Colon (tissue), 2 donors: ENCODE measurements around the gene ABCG1.

Source experiments
- FAIRE-seq: peaks from 2 replicates; lab custom pipeline; 2012; peaks lifted over from hg19 to GRCh38; lab: Jason Lieb, UNC
- donor health status: control.
- donor health status: control.

The ABCG1 gene

DNA sequence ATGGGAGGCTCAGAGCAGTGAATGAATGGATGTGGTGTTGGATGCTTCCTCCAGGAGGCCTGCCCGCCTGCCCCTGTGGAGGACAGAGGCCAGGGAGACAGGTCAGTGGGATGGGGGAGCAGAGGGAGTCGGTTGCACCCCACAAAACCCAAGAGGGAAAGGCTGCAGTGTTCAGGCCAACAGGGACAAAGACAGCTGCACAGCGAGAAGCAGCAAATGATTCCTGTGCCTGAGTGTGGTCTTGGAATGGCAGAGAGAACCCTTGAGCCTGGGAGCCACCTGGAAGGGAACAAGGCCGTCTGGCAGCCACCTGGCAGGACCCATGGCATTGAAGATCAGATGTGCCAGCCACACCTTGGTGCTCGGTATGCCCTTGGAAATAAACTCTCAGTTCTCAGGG is 88.2 kb downstream of the ABCG1 start:
- no peak for FAIRE-seq

DNA sequence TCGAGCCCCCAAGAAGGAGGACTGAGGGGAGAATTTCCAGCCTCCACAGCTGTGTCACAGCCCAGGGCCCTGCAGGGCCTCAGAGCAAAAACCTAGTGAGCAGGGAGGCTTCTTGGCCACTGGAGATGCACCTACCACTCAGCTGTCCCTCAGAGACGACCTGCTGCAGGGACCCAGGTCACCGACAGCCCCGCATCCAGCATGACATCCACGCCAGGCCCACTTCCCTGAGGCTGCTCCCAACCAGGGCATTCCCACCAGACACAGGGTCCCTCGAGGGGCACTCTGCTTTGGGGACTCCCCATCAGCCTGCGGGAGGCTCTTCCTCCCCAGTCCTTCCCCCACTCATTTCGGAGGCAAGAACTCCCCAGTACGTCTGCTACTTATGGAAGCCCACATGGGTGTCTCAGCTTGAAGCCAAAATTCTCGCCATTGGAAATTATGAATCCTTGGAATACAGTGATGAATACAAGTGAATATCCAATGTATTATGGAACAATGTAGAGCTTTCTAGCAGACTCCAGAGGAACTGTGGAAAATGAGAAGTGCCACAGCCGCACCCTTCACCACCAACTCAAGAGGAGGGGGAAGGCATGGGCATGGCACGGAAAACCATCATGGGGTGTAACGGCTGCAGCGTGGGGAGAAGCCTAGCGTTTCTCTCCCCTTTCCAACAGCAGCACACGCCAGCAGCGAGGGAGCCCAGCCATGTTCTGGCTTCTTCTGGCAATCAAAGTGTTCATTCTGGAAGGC is 89.4 kb downstream of the ABCG1 start:
- no peak for FAIRE-seq

DNA sequence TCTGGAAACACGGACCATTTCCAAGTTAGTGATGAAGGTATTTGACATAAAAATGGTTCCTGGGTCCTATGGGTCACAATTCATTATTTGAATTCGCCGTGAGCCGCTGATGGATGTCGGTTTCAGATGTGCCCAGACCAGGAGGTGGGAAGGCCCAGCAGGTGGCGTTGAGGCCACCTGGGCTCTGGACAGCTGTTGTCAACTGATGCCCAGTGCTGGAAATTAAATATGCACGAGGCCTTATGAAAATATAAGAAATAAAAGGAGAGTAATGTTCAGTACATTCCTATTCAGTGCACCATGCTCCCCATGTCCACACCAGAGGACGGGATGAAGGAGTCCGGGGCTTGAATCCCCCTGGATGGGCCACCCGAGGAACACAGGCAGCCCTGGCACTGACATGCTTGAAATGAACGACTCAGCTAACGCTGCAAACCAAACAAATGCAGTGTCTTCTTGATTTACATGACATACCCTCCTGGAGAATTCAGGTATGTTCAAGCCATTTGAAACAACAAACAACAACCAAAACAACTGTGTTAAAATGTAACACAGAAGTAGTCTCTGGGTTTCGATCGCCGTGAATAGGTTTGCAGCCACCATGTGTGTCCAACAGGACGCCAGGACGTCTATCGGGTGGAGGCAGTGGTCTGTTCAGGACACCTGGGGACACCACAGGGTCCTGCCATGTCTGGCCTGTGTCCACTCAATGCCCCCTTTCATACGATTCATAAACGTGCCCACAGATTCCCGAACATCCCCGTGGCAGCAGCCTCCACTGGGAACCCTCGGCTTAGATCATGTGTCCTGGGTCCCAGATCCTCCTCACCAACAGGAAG is 90.2 kb downstream of the ABCG1 start:
- no peak for FAIRE-seq

DNA sequence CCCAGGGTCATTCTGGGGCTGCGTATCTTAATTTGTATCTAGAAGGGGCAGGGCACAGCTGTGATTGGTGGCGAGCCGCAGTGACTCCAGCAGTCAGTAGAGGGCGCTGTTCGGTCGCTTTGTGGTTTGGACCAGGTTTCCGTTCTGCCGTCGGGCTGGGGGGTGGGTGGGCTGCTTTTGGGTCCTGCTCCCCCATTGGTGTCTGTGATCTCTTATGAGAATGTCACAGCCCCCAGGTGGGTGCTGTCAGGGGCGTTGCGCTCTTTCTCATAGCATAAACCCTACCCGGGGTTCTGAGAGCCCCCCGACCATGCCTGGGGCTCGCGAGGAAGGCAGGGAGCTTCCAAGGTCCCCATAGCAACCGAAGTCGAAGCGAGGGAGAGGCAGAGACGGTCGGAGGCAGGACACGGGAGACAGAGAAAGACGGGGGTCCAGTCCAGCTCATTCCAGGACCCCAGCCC is 90.8 kb downstream of the ABCG1 start:
- FAIRE-seq = no peak

DNA sequence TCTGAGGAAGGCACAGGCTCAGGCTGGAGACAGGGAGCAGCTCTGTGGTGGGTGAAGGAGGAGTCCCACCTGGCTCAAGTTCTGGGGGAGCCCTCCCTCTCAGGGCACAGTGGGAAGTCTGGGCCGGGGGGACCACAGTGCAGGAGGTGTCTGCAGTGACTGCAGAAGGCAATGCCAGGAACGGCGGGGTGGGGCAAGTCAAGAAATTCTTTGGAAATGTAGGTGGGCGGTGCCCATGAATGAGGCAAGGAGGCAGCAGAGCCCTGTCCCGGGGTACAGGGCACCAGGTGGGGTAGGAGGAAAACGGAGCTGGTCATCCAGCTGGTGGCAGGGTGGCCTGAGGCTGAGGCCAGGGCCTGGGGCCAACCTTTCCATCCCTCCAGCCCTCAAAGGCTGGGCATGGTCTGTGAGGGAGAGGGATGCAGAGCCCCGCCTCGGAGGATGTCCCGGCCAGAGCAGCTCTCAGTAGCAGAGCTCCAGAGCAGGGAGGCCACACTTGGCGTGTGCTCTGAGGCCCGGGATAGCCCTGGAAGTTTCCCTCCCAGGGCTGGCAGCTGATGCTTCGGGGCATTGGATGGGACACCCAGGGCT is 91.6 kb downstream of the ABCG1 start:
- no peak for FAIRE-seq

DNA sequence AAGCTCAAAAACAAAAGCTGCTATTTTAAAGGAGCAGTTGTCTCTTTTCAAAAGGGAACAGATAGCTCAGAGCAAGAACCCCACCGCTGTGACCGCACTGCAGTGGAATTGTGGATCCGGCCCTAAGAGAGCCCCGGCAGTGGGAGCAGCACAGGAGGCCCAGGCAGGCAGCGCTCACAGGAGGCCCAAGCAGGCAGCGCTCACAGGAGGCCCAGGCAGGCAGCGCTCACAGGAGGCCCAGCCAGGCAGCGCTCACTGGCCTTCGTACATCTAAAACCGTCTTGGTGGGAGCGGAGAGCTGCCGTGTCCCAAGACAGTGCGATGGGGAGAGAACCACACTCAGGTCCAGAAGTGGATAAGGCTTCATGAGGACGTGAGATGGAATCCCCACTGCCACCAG is 92.2 kb downstream of the ABCG1 start:
- FAIRE-seq = no peak

DNA sequence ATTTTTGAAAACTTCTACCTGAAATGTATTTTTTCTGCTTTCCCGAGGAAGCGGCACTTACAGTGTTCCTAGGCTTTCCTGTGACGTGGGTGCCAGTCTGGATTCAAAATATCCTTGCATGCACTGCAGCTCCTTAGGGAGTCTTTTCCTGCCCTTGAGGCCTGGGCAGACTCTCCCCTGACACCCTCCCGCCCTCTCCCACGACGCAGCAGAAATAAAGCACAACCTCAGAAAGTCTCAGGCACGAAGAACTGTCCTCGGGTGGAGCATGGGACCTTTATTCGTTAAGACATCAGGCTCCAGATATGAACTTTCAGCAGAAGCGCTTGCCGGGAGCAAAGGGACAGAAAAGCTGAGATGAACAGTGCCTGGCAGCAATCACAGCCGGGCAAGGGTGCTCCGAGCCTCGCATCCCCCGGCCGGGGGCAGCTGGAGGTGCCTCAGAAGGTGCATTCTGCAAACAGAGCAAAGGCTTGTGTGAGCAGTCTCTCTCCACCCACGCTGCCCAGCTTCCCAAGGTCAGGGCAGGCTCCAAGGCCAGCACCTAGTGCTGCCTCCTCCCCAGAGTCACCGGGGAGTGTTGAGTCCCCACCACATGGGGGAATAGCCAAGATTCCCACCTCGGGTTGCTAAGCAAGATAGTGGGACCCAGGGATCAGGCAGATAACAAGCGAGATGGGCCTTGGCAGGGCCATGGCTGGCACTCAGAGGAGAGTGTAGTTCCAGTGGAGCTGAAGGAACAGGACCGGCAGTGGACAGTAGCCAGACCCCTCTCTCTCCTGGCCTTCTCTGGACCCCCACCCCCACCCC is 93.1 kb downstream of the ABCG1 start:
- FAIRE-seq = no peak

DNA sequence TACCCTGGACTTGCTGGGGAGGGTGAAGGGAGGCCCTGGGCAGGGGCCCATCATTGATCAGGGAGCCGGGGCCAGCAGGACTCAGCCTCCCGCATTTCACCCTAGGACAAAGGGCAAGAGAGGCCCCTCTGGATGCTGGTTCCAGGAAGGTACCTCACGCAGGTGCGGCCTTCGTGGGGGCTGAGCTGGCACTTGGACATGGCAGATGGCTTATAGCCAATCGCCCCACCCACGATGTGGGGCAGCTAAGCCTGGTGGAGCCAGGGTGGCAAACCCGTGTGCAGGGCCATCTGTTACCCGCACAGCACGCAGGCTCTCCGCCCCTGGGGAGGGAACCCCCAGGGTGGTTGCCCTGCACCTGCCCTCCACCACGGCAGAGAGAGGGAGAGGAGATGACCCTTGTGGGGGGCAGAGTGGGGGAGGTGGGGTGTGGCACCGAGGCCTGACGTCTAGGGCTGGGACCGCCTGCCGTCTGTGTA is 93.7 kb downstream of the ABCG1 start:
- FAIRE-seq = no peak

DNA sequence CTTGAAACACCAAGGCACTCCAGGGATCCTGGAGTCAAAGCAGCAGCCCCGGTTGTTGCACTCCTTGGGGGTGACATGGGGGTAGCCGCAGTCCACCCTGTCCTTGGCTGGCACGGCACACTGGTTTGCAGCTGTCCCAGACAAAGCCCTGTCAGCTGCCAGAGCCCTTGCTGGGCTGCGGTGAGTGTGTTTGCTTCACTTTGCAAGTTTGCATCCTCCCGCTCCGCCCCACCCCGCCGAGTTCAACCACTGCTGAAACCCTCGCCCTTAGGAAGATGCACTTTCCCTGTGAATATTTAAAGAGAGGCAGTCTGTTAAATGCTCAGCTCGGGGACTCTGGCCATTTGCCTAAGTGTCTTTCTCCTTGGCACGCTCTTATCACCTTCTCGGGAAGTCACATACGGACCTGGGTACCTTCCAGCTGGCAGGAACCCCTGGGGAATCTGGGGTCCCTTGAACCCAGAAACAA is 94.6 kb downstream of the ABCG1 start:
- FAIRE-seq = no peak

DNA sequence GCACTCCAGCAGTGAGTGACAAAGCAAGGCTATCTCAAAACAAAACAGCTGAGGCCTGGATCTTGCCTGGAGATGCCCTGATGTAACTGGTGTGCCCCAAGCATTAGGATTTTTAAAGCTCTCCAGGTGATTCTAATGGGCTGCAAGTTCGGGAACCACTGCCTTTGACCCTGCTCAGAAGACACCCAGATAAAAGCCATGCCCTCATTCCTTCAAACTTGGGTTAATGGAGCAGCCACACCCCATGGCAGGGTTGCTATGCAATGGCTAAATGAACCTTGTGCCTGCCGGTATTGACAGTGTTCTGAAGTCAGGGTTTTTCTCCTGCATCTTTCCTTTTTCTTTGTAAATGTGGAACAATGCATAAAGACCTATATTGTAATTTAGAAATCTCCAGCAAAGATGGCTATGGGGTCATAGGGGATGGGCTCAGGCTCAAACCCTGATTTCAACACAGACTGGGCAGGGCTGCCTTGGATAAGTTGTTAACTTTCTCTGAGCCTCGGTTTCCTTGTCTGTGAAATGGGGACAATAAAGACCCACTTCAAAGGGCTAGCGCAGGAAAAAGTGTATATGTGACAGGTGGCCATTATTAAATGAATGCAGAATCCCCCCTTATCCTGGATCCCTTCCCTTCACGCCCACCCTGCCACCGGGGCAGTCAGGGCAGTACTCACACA is 95.8 kb downstream of the ABCG1 start:
- no peak for FAIRE-seq

DNA sequence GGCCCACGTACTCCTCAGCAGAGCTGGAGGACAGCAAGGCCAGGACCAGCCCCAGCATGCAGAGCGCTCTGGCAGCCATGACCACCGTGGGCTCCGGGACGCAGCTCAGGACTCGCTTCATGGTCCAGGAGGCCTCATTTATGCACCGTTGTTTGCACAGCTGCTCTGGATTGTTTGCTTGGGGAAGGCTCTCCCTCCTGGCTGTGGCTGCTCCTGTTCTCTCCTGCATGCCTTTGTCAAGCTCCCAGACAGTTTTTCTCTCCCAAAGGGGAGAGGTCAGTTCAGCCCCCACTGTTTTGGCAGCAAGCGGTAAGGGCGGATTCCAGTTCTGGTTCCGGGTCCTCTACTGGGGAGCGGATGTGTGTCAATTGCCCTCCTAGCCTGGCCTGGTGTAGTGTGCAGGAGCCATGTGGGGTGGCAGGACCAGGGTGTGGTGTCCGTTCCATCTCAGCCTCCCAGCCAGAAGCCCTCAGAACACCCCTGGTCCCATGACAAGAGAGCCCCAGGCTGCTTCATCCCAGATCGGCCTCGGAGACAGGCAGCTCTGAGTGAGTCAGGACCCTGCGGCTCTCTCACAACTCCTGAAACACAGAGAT is 96.5 kb downstream of the ABCG1 start, which contains the start of gene TFF3:
TFF3 (minus strand) TSS at position 114 of the 596 bp plus-strand sequence; CDS start at position 79, 35 bp downstream.
- no peak for FAIRE-seq

DNA sequence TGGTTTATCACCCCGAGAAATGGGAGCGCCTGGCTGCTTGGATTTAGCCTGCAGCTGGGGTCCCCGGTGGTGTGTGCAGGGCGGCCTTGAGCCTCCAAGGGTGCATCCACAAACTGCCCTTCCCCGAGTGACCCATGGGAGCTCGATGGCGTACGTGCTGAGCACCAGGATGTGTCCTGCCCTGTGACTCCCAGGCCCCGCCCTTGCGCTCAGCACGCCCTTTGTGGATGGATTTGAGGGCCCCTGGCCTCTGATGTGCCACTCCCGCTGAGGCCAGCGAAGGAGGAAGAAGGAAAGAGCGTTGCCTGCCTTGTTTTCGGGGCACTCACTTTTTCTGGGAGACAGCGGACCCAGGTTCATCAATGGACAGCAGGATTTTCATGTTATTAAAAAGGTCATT is 98.0 kb downstream of the ABCG1 start:
- no peak for FAIRE-seq

DNA sequence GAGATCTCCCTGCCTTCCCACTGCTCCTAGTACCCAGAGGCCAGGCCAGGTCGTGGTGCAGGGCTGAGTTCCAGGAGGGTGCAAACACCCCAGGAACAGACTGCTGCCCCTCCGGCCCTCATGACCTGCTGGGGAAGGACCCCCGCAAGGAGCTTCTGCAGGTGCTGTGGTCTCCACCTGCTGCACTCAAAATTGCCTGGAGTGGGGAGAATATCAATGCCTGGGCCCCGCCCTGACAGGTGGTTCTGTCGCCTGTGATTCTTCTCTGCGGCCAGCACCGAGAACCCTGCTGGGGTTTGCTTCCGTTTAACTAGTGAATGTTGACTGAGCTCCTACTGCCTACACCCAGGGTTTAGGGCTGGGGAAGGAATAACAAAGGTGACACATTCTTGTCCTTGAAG is 98.4 kb downstream of the ABCG1 start:
- FAIRE-seq = no peak

DNA sequence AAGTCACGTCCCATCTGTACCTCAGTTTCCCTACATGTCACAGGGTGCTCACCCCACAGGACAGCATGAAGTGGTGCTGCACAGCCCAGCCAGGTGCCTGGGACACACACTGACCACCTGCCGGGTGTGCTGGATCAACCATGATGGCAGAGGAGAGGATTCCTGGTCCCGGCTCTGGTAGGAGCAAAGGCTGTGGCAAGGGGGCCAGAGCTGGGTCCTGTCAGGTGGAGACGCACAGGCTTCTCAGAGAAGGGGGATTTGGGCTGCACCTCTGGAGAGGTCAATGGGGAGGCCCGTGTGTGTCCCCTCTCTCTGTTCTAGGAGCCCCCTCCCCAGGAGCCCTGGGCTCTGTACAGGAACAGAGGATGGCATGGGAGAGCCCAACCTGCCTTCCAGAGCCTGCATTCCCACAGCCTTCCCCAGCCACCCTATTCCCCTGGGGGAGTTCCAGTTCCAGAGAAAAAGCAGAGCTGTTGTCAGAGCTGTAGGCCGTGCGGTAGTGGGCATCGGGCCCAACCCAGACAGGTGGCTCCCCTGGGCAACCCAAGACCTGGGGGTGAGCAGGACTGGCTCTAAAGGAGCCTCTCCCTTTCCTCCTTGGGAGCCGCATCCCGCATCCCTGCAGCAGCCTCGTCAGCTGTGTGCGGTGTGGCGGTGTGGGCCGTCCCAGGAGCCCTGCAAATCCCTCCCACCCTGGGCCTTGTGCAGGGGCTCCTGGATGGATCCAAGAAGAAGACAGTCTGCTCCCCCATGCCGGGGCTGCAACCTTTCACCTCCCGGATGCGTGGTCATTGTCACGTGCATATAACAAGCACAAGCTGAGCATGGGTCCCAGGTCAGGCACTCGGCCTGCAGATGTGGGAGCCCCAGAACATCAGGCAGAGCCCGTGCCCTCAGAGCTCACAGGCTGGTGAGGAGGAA is 99.1 kb downstream of the ABCG1 start:
- FAIRE-seq = no peak

DNA sequence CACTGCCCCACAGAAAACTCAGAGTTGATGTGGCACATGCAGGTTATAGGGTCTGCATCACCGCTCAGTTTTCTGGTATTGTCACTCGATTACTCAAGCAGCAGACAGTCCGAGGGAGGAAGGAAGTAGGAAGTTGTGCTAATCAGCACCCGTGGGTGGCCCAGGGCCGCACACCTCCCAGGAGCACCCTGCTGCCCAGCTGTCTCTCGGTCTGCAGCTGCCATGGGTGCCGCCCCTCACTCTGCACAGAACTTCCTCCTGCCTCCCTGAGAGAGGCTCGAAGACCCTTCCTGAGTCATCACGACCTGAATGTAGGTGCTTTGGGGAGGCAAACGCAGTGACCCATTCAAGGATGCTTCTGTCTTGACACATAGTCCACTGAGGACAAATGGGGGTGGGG is 100.4 kb downstream of the ABCG1 start:
- FAIRE-seq = no peak

DNA sequence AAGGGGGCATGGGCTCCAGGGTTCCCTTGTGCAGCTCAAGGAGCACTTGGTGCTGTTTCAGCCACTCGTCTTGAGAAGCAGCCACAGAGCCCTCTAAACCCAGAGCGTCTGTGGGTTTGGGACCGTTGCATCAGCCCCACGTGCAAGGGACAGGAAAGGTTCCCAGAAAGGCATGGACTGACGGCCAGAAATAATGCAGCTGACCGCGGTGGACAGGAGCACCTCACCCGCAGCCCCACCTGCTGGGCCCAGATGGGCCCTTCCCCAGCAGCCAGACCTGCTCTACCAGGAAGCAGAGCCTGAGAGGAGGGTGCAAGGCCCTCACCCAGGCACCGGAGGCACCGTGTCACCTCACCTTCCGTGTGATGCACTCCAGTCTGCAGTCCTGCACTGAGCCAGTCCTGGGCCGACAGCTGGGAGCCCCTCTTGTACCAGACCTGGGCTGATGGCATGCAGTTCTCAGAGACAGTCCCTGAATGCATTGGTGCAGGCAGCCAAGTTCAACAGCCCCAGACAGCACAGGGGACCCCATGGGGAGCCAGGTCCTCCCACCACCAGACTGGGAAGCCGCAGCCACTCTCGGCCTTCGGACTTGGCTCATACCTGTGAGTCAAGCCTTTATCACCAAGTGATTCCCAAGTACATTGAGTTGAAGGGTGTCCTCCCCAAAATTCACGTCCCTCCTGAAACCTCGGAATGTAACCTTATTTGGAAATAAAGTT is 101.1 kb downstream of the ABCG1 start:
- FAIRE-seq = no peak

DNA sequence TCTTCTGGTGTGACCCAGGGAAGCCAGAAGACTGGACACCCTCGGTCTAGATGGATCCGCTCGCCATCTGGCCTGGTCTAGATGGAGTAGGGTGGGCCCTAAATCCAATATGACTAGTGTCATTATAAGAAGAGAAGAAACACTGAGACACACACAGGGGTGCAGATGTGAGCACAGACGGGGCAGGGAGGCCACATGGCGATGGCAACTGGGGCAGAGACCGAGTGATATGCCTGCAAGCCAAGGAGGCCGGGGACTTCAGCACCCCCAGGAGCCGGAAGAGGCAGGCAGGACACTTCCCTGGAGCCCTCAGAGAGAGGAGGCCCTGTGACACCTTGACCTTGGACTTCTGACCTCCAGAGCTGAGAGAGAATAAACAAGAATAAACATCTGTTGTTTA is 101.9 kb downstream of the ABCG1 start:
- no peak for FAIRE-seq

DNA sequence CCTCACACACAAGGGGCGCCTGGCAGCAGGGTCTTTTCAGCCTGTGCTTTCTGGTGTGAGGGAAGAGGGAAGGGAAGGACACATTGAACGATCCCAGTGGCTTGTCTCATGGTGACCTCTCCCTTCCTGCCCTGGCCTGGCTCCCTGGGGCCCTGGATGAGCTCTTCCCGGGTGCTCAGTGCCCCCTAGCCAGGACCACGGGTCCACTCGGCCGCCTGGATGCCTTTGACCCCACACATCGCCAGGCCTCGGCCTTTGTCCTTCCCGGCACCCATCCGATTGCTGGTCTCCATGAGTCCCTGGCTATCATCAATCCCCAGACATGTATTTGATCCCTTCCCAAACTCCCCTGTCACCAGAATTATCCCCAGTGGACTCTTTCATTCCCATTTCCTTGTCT is 102.3 kb downstream of the ABCG1 start:
- FAIRE-seq = no peak

DNA sequence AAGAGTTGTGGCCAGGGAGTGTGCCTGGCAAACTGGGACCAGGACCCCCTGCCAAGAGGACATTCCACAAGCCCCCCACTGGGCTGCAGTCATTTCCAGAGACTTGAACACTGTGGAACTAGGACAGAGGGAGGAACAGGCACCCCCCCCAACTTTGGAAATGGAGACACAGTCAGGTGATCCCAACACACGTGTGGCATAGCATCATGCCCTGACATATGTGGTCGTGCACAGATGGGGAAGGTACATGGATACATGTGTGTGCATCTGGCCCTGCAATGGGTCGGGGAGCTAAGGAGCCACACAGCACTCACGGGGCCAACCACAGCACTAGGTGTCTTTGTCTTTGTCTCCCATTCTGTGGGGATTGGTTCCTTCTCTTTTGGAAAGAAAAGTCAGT is 102.9 kb downstream of the ABCG1 start:
- FAIRE-seq = no peak
